EH (cell line): Measurements from ENCODE around the gene MRPS16.

Experiments used
- DNase-seq: peaks from one replicate; pipeline ENCODE4 v3.0.0-alpha.2; 2015; ENCODE audit warnings: low read depth

The MRPS16 gene

DNA sequence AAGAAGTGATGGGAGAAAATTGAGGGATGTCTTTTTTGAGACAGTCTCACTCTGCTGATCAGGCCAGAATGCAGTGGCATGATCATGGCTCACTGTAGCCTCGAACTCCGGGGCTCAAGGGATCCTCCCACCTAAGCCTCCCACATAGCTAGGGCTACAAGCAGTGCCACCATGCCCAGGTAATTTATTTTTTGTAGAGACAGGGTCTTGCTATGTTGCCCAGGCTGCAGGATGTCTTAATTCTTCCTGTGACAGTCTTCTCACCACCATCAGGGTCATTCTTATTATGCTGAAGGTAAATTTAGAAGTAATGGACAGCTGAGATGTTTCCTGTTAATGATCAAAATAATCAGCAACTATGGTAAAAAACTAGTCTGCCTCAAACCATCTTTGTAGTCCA lies 12.5 kb downstream of the MRPS16 start:
- no peak for DNase-seq

DNA sequence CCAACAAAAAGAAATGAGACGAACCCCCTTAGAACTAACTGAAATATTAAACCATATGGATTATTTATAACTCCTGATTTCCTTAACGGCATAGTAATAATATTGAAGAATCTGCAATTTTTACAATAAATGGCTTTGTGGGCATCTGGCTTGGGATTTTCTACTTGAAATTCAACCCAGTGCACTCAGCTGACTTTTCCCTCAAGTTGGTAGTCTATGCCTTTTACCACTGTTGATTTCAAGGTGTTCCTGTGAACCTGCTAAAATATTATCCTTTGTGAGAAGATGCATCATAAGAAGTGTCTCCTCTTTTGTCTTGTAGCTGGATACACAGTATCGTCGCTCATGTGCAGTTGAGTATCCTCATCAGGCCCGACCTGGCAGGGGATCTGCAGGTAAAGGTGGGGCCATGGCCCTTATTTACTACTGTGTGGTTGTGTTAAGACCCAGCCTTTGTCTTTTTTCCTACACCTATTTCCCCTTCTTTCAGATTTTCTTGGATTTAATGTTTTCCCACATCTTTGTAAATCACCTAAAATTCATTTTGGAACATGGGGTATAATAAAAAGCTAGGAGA lies 13.4 kb downstream of the MRPS16 start:
- DNase-seq = no peak

DNA sequence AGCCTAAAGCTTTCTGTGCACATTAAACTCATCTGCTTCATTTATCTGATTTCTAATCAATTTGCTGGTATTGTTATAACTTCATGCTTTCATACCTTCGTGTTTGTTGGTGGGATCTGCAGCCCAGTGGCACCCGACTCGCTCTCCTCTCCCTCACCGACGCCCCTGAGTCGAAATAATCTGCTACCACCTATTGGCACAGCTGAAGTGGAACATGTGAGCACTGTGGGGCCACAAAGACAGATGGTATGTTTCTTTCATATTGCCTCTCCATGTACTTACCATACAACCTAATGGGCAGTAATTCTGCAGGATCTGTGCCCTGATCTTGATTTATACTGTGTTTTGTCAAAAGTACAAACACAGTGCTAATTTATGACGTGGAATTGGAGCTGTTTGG lies 17.7 kb downstream of the MRPS16 start:
- no peak for DNase-seq

DNA sequence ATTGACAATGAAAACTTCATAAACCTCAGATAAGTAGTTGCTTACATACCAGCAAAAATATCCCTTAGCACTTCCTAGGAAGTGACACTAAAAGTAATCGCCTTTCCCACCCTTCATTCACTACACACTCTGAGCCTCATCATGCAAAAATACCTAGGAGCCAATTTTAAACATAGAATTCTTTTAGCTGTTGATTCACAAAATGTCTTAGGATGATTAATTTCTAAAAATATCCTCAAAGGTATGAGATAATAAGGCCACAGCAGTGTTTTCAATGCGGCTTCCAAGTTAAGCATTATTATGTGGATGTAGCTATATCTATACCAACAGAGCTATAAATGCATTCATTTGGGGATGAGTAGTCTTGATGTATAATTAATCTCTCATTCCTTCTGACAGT lies 18.6 kb downstream of the MRPS16 start:
- DNase-seq = peak; percentile 52

DNA sequence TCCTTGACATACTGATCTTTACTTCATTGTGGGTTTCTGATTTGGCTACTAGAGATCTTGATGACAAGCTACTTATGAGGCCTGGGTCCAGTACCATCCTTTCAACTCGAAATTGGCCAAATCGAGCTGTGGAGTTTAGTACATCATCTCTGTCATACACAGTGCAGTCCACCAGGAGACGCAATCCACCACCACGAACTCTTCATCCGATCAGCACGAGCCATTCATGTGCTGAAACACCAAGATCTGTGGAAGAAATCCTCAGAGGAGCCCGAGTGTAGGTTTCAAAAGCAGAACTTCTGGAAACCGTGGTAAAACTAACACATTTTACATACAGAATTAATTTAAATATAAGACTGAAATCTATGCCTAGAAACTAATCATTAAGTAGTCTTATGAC lies 19.6 kb downstream of the MRPS16 start:
- no peak for DNase-seq

GRCh38 chr10:73229567-73229966 lies 22.9 kb downstream of the MRPS16 start:
- DNase-seq = no peak

GRCh38 chr10:73228247-73228646 lies 24.2 kb downstream of the MRPS16 start:
- DNase-seq = no peak

DNA sequence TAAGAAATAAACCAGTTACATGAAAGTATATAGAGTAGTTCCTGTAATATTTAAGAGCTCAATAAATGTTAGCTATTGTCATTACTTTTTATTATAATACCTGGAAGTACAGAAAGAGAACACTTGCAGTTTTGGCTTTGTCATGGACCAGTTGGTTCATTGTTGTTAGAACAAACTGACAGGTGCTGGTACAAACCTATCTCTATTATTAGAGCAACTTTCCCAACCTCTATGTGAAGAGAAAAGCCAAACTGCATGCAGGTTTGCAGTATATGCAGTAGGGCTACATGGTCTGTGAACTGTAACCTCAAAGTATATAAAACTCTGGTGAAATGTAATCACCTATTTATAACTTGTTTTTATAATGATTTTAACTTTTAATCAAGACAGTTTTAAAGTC lies 25.8 kb downstream of the MRPS16 start:
- no peak for DNase-seq

GRCh38 chr10:73225518-73225917 lies 26.9 kb downstream of the MRPS16 start:
- DNase-seq = peak; percentile 23

- DNase-seq = no peak
Observed at GRCh38 chr10:73220989-73221388, 31.5 kb downstream of the MRPS16 start.

GRCh38 chr10:73219384-73219783 lies 33.1 kb downstream of the MRPS16 start:
- DNase-seq = no peak

DNA sequence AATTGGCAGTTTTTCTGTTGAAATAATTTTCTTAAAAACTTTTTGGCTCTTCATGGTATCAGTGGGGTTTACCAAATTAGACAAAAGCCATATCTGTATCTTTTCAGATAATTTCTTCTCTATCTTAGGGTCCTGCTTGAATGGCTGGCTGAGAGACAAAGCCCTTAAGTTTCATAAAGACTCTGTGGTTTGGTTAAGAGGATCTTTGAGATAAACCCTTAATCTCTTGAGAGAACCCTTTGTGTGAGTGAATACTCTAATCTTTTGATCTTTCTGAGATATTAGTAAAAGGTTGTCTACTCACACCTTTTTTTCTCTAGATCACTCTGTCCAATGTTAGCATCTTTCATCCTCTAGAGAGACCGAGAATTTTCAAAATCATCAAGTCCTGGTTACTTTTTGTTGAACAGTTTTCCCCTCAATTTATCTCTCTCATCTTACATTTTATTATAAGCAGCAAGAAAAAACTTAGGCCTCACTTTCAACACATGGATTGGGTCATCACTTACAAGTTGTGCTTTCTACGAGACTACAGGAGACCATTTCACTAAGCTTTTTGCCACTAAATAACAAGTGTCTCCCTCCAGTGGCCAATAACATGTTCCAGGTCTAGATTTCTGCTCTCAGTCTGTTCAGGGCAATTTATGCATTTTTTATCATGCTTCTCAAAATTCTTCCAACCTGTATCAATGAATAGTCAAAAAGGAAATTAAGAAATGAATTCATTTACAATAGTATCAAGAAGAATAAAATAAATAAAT lies 33.8 kb downstream of the MRPS16 start:
- DNase-seq = peak; percentile 38

DNA sequence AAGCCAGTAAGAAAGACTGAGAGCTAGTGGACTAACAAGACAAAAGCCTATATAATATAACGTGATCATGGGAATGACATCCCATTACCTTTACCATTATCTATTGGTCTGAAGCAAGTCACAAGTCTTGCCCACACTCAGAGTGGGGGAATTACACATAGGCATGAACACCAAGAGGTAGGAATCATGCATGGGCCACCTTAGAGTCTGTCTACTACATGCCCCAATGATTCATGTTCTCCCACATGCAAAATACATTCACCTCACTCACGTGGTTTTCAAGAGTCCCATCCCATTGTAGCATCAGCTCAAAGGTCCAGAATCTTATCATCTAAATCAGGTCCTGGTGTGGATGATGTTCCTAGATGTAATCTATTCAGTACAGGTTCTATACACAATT lies 34.8 kb downstream of the MRPS16 start:
- no peak for DNase-seq

DNA sequence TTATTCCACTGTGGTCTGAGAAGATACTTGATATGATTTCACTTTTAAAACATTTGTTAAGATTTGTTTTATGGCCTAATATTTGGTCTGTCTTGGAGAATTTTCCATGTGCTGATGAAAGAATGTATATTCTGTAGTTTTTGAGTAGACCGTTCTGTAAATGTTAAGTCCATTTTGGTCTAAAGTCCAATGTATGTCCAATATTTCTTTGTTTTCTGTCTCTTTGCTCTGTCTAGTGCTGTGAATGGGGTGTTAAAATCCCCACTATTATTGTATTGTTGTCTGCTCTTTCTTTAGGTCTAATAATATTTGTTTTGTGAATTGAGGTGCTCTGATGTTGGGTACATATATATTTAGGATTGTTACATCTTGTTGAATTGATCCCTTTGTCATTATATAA lies 36.7 kb downstream of the MRPS16 start:
- no peak for DNase-seq

GRCh38 chr10:73211106-73211811 lies 41.2 kb downstream of the MRPS16 start:
- no peak for DNase-seq

GRCh38 chr10:73210395-73211105 lies 41.9 kb downstream of the MRPS16 start:
- no peak for DNase-seq

DNA sequence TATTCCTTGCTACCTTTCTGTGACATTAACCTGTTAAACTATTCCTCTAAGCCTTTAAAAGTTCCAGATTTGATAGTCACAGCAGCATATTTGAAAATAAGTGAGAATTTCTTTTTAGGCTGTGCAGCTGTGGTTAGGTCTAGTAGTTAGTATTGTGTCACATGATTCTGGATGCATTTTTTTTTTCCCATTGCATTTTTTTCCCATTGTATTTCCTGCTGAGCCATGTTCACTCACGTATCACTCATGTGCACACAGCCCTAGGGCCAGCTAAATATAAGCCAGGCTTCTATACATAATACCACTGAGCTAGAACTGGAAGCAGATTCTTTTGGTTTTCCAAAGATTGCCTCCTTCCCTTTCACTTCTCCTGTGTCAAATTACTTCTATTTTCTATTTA lies 42.7 kb downstream of the MRPS16 start:
- DNase-seq = peak; percentile 78

DNA sequence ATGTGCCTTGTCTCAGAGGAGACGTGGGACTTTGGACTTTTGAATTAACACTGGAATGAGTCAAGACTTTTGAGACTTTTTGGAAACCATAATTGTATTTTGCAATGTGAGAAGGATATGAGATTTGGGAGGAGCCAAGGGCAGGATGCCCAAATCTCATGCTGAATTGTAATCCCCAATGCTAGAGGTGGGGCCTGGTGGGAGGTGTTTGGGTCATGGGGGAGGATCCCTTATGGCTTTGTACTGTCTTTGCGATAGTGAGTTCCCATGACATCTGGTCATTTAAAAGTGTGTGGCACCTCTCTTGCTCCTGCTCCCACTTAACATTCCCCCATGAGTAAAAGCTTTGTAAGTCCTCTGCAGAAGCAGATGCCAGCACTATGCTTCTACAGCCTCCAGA lies 44.6 kb downstream of the MRPS16 start:
- no peak for DNase-seq

DNA sequence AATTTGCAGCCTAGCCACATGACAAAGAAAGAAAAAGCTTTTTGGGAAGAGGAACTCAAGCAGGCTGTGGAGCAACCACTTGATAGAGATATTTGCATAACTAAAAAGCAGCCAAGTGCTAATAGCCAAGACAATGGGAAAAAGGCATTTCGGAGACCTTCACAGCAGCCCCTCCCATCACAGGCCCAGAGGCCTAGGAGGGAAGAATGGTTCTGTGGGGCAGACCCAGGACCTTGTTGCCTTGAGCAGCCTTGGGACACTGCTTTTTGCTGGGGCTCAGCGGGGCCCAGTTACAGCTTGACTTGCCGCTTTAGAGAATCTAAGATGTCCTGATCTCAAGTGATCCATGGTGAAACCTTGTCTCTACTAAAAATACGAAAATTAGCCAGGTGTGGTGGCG lies 46.1 kb downstream of the MRPS16 start:
- DNase-seq = no peak

DNA sequence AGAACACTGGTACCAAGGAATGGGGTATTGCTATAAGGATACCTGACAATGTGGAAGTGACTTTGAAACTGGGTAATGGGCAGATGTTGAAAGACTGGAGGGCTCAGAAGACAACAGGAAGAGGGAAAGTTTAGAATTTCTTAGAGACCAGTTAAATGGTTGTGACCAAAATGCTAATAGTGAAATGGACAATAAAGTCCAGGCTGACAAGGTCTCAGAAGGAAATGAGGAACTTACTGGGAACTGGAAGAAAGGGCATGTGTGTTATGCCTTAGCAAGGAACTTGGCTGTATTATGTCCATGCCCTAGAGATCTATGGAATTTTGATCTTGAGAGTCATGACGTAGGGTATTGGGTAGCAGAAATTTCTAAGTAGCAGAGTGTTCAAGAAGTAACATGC lies 46.6 kb downstream of the MRPS16 start:
- no peak for DNase-seq

DNA sequence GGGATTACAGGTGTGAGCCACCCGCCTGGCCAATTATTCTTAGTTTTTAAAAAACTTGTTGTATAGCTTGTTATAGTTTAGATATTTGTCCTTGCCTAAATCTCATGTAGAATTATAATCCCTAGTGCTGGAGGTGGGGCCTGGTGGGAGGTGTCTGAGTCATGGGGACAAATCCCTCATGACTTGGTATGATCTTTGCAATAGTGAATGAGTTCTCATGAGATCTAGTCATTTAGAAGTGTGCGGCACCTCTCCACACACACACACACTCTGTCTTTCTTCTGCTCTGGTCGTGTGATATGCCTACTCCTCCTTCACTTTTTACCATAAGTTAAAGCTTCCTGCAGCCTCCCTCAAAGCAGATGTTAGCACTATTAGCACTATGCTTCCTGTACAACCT lies 47.4 kb downstream of the MRPS16 start:
- no peak for DNase-seq
